NCI-H82 treated with DMSO at 0.1 percent for 48 hours (cell line): ENCODE data around the gene PTOV1.

ENCODE experiments used
- DNase-seq: peaks from one replicate; lab custom pipeline; 2025; ENCODE audit not compliant: unreplicated experiment; lab: John Stamatoyannopoulos, UW

Gene PTOV1

DNA sequence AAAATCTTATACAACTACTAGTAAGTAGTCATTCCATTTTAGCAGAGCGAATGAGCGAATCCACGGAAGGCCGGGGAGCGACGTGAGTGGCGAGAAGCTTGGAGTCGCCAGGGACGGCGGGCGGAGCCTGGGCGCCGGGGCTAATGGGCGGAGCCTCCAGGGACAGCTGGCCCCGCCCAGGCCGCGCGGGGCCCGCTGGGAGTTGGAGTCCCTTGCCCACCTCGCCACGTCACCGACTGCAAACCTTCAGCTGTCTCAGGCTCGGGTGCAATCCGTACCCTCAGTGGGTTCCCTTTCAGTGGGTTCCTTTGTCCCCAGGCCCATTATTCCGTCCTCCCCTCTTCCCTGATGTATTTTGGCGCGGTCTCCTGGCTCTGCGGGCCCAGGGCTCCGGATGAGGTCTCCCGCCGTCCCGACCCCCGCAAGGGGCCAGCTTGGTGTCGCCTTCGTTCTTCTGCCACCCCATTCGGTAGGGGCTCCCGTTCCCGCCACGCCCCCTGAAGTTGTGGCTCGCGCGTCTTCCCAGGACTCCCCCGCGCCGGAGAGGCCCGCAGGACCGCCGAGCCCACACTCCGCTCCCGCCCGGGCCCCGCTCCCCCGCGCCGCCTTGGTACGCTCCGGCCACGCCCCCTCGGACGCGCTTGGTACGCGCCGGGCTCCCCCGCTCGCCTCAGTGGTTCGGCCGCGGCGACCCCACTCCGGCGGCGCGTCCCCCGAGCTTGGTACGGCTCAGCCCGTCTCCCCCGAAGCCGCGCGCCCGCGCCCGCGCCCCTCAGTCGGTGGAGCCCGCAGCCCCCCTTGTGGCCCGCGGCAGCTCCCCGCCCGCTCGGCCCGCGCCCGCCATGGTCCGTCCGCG lies at the start of gene PTOV1:
Gene PTOV1, plus strand, starts transcription at position 673 of the 856 bp plus-strand sequence.
- peak; percentile 80 for DNase-seq

- DNase-seq: no peak
Observed at GRCh38 chr19:49801401-49801888, 49.5 kb upstream of the PTOV1 start.

DNA sequence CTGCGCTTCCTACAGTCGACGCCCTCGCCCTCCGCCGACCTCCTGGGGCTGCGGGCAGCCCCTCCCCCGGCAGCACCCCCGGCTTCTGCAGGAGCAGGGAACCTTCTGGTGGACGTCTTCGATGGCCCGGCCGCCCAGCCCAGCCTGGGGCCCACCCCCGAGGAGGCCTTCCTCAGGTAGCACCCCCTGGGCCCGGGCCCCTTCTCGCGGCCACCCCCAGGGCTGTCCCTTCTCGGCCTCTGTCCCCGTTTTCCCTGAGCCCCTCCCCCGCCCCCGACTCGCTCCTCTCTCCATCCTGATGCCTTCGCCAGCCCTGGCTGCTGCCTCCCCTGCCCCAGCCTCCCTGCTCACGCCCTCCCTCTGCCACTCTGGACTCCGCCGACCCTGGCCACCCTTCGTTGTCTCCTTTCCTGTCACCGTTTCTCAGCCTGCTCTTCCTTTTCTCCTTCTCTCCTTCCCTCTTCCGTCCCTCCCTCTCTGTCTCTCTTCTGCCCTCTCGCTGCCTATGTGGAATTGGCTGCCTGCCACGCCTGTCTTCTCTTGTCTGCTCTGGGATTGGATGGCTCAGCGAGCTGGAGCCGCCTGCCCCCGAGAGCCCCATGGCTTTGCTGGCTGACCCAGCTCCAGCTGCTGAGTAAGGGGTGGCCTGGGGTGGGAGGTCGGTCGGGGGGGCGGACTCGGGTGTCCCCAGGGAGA lies 48.8 kb upstream of the PTOV1 start:
- DNase-seq: peak; percentile 88

GRCh38 chr19:49802836-49803528 lies 48.0 kb upstream of the PTOV1 start:
- DNase-seq: no peak

- no peak for DNase-seq
Observed at GRCh38 chr19:49803529-49803856, 47.5 kb upstream of the PTOV1 start.

GRCh38 chr19:49805822-49806619 lies 44.9 kb upstream of the PTOV1 start:
- no peak for DNase-seq

- DNase-seq: no peak
Observed at GRCh38 chr19:49806620-49806959, 44.4 kb upstream of the PTOV1 start.

DNA sequence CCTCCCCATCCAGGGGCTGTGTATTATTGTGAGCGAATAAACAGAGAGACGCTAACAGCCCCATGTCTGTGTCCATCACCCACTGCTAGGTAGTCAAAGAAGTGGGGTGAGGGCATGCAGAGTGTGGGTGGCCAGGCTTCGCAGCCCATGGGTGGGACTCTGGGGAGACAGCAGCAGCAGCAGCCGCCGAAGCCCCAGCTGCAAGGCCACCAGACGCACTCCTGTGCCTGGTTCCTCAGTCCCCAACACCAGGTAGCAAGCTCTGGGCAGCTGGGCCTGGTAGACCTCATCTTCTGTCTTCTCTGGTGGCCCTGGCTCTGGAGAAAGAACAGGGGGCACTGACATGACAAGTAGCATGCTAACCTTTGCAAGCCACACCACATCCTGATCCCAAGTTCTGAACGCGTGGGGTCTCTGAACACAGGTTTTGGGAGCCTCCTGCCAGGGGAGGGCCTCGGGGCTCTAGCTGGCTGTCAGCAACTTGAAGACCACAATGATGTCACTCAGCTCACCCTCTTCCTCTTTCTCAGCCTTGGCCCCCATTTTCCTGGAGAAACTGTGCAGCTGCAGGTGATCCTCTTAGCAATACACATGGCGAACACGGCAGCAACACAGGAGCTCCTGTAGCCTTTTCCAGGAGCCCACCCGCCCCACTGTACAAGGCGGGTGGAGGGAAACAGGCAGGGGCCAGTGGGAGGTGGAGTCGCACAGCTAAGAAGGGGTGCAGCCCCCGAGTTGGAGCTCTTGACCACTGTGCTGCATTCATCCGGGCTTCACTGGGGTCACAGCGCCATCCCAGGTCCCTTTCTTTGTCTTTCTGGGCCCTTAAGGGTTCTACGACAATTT lies 43.7 kb upstream of the PTOV1 start:
- no peak for DNase-seq

- no peak for DNase-seq
Observed at GRCh38 chr19:49807904-49808675, 42.9 kb upstream of the PTOV1 start.

DNA sequence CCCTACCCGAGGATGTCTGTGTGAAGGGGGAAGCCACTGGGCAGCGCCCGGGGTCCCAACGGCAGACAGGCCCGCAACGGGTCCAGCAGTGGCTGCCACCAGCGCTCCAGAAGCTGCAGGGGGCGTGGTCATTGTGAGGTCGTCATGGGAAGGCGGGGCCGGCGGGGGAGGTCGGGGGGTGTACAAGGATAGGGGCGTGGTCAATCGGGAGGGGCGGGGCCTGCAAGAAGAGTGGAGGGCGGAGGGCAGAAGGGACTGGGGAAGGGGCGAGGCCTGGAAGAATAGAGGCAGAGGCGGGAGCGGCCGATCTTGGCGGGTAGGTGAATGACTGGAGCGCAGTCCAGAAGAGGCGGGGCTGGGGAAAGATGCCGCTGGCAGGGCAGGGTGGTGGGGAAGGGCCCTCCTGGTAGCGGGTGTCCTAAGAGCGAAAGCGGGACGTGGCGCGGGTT lies 42.2 kb upstream of the PTOV1 start:
- peak; percentile 50 for DNase-seq

- DNase-seq: no peak
Observed at GRCh38 chr19:49809160-49809940, 41.6 kb upstream of the PTOV1 start.

DNA sequence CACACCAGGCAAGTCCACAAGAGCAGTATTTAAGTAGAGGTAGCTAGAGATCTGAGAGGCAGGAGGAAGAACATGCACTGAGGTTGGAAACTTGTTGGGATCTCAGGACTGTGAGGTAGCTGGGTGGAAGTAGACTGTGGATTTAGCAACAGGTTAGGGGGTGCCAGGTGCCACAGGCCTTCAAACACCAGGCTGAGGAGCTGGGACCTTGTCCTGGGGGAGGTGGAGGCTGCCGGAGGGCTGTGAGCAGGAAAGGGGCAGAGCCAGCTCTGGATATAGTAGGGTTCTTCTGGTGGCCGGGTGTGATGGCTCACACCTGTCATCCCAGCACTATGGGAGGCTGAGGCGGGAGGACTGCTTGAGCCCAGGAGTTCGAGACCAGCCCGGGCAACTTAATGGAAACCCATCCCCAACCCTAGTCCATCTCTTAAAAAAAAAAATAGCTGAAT lies 41.0 kb upstream of the PTOV1 start:
- DNase-seq: no peak

DNA sequence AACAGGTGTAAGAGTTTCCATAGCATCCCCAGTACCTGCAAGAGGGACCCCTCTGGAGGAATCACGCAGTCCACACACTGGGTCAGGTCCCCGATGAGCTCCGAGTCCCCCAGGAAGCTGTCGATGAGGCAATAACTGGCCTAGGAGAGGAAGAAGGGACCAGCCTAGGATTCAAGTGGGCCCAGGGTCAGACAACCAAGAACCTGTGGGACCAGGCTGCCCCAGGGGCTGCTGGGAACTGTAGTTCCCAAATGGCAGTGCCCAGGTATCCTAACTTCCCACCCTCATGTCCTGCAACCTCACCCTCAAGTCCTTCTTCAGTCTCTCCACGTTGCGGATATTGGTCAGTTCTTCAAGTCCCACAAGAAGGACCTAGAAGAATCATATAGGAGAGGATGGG lies 39.6 kb upstream of the PTOV1 start:
- DNase-seq: no peak

- DNase-seq: no peak
Observed at GRCh38 chr19:49812452-49812996, 38.4 kb upstream of the PTOV1 start.

DNA sequence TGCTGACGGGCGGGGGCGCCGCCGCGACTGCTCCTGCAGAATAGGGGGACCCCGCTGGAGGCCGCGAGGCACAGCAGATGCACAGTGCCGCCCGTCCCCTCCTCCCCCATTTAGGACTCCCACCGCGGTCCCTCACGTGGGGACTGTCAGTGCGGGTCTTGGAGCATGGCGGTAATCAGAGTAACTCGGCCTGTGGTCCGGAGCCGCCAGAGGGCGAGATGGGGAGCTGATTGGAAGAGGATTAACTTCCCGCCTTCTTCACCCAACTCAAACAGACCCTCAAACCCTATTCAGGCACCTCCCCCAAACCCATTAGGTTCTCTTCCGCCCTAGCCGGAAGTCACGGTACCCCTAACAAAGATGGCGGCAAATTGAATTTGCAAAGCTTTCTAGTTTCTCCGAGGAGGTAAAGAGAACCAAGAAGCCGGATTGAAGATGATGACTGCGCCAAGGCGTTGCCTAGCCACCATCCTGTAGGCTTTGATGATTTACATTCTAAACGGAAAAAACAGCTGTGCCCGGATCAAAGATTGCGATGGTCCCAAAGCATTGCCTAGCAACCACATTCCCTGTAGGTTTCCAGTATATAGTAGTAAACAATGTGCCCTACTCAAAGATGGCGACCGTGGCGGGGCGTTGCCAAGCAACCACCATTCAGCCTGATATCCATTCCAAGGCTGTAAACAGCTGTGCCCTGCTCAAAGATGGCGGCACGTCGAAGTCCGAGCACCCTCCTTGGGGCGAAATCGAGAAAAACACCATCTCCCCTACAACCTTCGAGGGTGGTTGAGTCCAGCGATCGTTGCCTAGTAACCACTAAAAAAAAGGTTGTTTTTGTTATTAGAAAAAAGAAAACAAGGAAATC lies 37.7 kb upstream of the PTOV1 start, which contains the start of gene FUZ:
Gene FUZ, minus strand, starts transcription at position 296 of the 865 bp plus-strand sequence. Its CDS starts 186 bp downstream, at position 110.
- peak; percentile 98 for DNase-seq

DNA sequence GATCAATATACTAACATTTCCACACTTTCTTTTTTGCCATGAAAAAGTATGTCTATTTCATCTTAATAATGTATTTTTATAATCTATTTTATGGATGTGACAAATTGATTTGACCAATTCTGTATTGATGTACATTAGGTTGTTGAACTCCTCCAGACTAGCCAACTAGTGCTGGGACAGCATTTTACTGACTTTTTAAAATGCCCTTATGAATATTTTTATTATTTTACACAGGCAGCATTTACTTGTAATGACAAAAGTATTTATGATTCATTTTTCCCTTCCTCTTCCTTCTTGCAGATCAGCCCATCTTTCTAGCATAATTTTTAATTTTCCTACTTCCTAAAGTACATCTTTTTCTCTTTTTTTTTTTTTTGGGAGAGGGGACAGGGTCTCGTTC lies 36.9 kb upstream of the PTOV1 start:
- DNase-seq: no peak

- DNase-seq: no peak
Observed at GRCh38 chr19:49816590-49816989, 34.4 kb upstream of the PTOV1 start.
